ENCODE data around the gene DISC1. TPM values are rescaled to one million over a fixed set of nuclear protein-coding genes. Genes with fewer than 3 reads are reported as not detected.

The DISC1 gene
- total RNA-seq, 4 donors from 2014 or later = 3.3 to 11.4 (median 4.2) TPM

DNA sequence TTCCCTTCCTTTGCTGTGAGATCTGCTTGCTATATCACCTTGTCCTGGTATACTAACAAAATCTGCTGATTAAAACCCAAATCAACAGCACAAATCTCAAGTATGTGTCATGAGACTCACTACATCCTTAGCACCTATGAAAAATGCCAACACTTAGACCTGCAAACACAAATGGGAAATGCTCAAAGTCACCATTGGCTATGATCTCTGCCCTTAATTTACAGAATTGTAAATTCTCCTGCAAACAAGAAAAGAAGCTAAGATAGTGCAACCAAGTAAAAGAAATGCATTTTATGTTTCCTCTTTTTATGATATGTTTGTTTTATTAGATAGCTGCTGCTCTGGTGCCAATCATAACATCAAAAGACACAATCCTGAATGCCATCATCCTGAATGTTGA lies 80.8 kb downstream of the DISC1 start:
- peaks cover 0 to 4% (median 0%) of the 10 kb centered on the region in 3 donors for H3K4me1 ChIP-seq
- no peaks in the 10 kb centered on the region for H3K27me3 ChIP-seq
- no peak overlapping the region for H3K4me3 ChIP-seq
- no peak overlapping the region for H3K27ac ChIP-seq
- DNase-seq = no peak
- TF ChIP-seq CTCF (IDR thresholded peaks at IDR 0.05) = no peak
- TF ChIP-seq POLR2A (IDR thresholded peaks at IDR 0.05) = no peak
- H3K36me3 ChIP-seq = no peaks in the 10 kb centered on the region
- no peaks in the 10 kb centered on the region for H3K9me3 ChIP-seq
- intact Hi-C loops (cut with DNase I) = no loop called here

- Histone ChIP-seq H3K36me3 (no peaks in the 10 kb centered on the region), H3K9me3 (no peaks in the 10 kb centered on the region), H3K4me3 (no peak overlapping the region), H3K27me3 (no peaks in the 10 kb centered on the region), H3K27ac (no peak overlapping the region), H3K4me1 (peaks cover 0 to 4% (median 0%) of the 10 kb centered on the region in 3 donors)
- 79 to 94% methylated on average over 6 of the region's 6 CpGs for WGBS, 2 donors
- intact Hi-C loops (cut with DNase I) = no loop called here
- DNase-seq = no peak
- TF ChIP-seq POLR2A (IDR thresholded peaks at IDR 0.05) = no peak
Measured at GRCh38 chr1:231708394-231708793, 81.8 kb downstream of the DISC1 start.

DNA sequence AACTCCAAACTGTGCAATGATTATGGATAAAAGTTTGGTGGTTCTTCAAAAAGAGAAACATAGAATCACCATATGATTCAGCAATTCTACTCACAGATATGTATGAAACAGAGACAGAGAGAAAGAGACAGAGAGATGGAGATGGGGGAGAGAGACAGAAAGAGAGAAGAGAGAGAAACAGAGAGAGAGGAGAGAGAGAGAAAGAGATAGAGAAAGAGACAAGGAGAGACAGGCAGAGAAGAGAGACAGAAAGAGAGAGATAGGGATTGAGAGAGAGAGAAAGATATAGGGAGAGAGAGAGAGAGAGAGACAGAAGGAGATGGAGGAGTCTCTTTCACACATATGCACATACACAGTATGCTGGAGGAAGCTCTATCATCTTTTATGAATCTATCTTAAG lies 87.8 kb downstream of the DISC1 start:
- Histone ChIP-seq H3K4me3 (no peak overlapping the region), H3K4me1 (no peaks in the 10 kb centered on the region), H3K36me3 (no peaks in the 10 kb centered on the region), H3K9me3 (no peaks in the 10 kb centered on the region), H3K27ac (no peak overlapping the region), H3K27me3 (no peaks in the 10 kb centered on the region)
- no peak for DNase-seq
- TF ChIP-seq POLR2A (IDR thresholded peaks at IDR 0.05) (no peak), CTCF (IDR thresholded peaks at IDR 0.05) (no peak)
- intact Hi-C loops (cut with DNase I) = no loop called here

DNA sequence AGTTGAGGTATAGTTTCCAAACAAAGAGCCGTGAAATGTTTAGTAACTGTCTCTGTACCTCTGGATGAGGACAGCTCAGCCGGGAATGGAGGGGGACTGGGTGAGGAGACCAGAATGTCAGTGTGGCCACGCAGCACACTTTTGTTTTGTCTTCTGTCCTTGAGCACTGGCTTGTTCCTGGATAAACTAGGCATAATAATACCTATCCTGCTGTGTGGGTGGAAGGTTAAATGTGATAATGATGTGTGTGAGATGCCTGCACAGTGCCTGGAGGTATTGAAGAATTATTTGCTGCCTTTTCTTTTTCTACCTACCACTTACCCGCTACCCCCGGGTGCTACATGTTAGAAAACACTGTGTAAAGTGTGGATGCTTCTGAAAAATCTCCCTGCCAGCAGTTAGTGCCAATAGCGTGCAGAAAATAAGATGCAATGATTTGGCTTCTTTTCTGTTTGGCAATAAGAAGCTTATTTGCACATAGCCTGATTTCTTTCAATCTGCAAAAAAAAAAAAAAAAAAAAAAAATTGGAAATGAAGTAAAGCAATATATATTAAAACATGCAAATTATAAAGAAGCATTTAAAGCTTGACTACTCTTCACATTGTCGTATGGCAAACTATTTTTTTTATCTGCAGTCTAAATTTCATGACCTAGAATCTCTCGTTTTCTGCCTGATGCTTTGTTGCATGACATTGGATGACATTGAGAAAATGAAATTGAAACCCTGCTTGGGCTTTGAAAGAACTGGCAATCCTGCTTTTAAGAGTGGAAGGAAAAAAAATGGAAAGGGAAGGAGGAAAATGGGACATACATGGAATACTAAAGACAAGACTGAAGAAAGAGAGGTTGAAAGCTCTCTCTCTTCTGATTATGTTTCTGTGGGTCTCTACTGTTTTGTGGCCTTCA lies 89.5 kb downstream of the DISC1 start:
- H3K27ac ChIP-seq = no peak overlapping the region
- no peaks in the 10 kb centered on the region for H3K36me3 ChIP-seq
- no peak for DNase-seq
- H3K4me1 ChIP-seq = peaks cover 0 to 10% (median 0%) of the 10 kb centered on the region in 3 donors
- intact Hi-C loops (cut with DNase I) = no loop called here
- no peaks in the 10 kb centered on the region for H3K27me3 ChIP-seq
- H3K4me3 ChIP-seq = no peak overlapping the region
- WGBS, 2 donors = 61 to 79% methylated on average over 8 of the region's 8 CpGs
- H3K9me3 ChIP-seq = no peaks in the 10 kb centered on the region
- TF ChIP-seq POLR2A (IDR thresholded peaks at IDR 0.05) (no peak), CTCF (IDR thresholded peaks at IDR 0.05) (no peak)

DNA sequence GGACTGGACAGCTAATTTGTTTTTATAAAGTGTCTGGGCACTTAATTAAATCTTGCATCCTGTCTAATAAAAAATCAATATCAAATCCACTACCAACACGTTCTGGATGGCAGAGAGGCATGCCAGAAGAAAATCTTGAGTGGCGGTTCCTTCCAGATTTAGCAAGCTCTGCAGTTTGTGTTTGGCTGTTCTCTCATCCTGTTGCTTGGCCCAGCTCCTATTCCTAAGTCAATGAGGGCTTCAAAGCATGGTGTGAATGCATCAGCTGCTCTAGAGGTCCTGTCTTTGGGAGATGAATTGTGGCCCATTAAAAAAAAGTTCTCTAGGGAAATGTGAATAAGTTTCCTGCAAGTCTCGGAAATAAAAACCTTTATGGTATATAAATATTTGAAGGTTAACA lies 90.3 kb downstream of the DISC1 start:
- intact Hi-C loops (cut with DNase I) = no loop called here
- Histone ChIP-seq H3K4me1 (peaks cover 0 to 12% (median 0%) of the 10 kb centered on the region in 3 donors), H3K27ac (no peak overlapping the region), H3K27me3 (no peaks in the 10 kb centered on the region), H3K36me3 (no peaks in the 10 kb centered on the region), H3K4me3 (no peak overlapping the region), H3K9me3 (no peaks in the 10 kb centered on the region)
- TF ChIP-seq CTCF (IDR thresholded peaks at IDR 0.05) (no peak), POLR2A (IDR thresholded peaks at IDR 0.05) (no peak)
- no peak for DNase-seq
- 73 to 77% methylated on average over 3 of the region's 3 CpGs for WGBS, 2 donors
